Mammary epithelial cell (primary cell): ENCODE measurements around the gene ARHGAP26.

Experiments used
- EZH2 ChIP-seq: IDR thresholded peaks from 2 replicates; pipeline ENCODE4 v1.6.1; 2012; ENCODE audit warnings: low read length, inconsistent platforms, borderline replicate concordance
- TF ChIP-seq, protein P1 (sequence below), 2 donors: IDR thresholded peaks in 1 of 2; conservative IDR thresholded peaks in 1 of 2; 2 replicates each; pipeline ENCODE4 v1.5.1; 2011 to 2012; ENCODE audit warnings: inconsistent platforms in 2 of 2, low read length in 2 of 2, mild to moderate bottlenecking in 2 of 2, control low read depth in 1 of 2, low read depth in 1 of 2; ENCODE audit not compliant: insufficient read depth in 1 of 2; ENCODE audit errors: extremely low read depth in 1 of 2

DNA sequence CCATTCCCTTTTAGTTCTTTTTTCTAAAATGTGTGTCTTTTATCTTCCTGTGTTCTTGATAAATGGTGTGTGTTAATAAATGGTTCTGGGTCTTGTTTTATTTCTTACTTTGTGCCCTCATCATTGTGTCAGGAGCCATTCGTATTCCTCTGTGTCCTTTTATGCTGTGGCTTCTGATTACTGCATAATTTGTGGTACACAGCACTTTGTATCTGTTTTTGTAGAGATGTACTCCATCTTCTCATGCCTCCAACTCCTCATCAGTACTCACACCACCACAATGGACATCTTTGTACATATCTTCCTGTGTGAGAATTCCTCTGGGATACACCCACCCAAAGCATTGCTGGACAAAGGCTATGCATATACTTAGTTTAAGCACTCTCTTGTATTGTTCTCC, 247.4 kb downstream of the ARHGAP26 start:
- no peak for TF ChIP-seq EZH2
- TF ChIP-seq, protein P1, sequence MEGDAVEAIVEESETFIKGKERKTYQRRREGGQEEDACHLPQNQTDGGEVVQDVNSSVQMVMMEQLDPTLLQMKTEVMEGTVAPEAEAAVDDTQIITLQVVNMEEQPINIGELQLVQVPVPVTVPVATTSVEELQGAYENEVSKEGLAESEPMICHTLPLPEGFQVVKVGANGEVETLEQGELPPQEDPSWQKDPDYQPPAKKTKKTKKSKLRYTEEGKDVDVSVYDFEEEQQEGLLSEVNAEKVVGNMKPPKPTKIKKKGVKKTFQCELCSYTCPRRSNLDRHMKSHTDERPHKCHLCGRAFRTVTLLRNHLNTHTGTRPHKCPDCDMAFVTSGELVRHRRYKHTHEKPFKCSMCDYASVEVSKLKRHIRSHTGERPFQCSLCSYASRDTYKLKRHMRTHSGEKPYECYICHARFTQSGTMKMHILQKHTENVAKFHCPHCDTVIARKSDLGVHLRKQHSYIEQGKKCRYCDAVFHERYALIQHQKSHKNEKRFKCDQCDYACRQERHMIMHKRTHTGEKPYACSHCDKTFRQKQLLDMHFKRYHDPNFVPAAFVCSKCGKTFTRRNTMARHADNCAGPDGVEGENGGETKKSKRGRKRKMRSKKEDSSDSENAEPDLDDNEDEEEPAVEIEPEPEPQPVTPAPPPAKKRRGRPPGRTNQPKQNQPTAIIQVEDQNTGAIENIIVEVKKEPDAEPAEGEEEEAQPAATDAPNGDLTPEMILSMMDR (conservative IDR thresholded peaks at IDR 0.05 in 1 of 2, IDR thresholded peaks at IDR 0.05 in 1 of 2; ENCODE audit: extremely low read depth in 1 of 2, insufficient read depth in 1 of 2, low read depth in 1 of 2, low read length in 2 of 2), result no peak
